HG03039 (cell line): ENCODE results near the gene A3GALT2.

ENCODE experiments used
- ATAC-seq: cut with Tn5 transposase; IDR thresholded peaks from one replicate; pipeline ENCODE4 v1.9.1; 2021; ENCODE audit warnings: mild to moderate bottlenecking, moderate library complexity; ENCODE audit not compliant: unreplicated experiment

The A3GALT2 gene

DNA sequence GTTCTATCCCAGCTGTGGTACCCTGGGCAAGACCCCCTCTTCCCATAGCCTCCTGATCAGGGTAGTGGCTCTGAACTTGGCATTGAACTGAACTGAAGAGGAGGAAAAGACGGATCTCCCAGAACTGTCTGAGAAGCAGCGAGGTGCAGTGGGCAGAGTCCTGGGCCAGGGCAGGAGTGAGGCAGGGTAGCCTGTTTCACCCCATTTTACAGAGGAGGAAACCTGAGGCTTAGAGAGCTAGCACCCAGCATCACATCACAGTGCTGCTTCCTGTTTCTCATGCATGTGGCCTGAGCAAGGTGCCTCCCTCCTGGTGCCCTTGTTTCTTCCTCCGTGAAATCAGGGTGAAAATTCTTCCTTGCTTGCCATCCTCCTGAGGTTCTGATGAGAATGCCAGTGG lies 47.5 kb downstream of the A3GALT2 start:
- ATAC-seq, result no peak

DNA sequence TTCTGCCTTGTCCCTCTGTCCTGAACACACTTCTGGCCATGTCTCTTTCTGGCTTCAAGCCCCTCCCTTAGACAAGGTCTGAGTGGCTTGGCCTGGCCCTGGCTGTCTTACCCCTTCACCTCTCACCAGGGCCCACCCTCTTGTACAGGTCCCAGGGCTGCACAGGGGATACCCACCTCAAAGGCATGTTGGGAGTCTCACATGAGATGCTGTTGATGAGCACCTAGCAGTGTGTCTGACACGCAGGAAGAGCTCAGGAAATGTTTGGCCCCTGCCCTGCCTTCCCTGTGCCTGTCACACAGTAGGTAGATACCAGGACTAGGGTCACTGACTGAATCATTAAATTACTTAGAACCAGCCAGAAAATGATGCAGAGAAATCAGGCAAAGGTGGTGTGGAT lies 48.0 kb downstream of the A3GALT2 start:
- no peak for ATAC-seq

DNA sequence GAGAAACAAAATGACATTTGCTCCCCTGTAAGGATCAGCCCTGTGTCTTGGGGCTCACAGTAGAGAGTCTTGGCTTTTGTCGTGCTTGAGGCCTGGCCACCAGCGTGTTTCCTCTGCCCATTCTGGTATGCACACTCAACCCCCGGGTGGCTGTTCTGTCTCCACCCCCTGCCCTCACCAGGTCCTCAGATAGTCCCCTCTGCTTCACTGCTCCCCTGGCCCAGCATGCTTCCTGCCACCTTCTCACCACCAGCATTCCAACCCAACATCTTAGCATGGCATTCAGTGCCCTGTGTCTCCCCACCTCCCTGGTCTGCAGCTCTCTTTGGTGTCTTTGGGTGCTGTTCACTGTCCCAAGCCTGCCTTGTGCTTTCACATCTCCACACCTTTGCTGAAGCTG lies 48.4 kb downstream of the A3GALT2 start:
- ATAC-seq, result no peak

GRCh38 chr1:33271666-33272505 lies 49.0 kb downstream of the A3GALT2 start:
- ATAC-seq, result no peak

- no peak for ATAC-seq
Observed at GRCh38 chr1:33270808-33271465, 50.0 kb downstream of the A3GALT2 start.

- no peak for ATAC-seq
Observed at GRCh38 chr1:33270379-33270778, 50.5 kb downstream of the A3GALT2 start.

DNA sequence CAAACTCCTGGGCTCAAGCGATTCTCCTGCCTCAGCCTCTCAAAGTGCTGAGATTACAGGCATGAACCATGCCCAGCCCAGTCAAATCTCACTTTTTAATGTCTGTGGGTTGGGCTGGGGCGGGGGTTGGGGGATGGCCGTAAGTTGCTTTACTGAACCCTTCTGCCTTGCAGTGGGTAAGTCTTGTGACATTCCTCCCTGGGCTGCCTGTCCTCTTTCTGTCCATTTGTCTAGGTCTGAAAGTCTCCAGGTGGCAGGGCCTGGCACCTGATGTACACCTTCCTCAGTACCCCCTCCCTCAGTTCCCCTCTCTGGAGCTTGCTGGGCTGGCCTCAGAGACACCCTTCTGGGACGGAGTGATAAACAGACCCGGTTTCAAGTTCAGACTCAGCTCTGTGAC lies 51.3 kb downstream of the A3GALT2 start:
- ATAC-seq, result no peak

- ATAC-seq, result no peak
Observed at GRCh38 chr1:33268927-33269610, 51.8 kb downstream of the A3GALT2 start.

GRCh38 chr1:33268457-33268856 lies 52.4 kb downstream of the A3GALT2 start:
- no peak for ATAC-seq

DNA sequence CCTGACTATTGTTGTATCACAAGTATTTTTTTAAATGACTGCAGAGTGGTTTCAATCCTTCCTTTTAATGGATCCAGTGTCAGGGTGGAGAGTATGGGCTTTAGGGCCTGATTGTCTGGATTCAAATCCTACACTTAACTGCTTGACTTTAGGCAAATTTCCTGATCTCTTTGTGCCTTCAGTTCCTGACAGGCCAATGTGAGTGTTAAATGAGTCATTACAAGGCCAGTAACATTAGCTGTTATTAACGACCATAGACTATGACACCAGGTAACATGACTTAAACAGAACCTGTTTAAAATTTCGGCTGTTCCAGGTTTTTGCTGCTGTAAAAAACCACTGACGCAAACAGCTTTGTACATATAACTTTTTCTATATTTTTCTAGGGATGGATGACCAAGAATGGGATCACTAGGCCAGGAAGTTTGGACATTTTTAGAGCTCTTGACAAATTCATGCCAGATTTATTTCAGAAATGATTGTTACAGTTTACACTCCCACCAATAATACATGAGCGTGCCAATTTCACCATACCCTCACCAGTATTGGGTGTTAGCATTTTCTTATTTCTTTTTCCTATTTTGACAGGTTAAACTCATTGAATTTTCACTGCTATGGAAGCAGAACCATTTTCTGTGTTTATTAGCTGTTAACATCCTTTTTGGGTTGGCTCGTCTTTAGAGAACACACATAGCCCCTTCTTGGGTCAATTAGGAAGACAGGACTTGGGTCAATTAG lies 53.3 kb downstream of the A3GALT2 start:
- ATAC-seq, result no peak

GRCh38 chr1:33266766-33267165 lies 54.1 kb downstream of the A3GALT2 start:
- no peak for ATAC-seq

GRCh38 chr1:33265780-33266605 lies 54.9 kb downstream of the A3GALT2 start:
- ATAC-seq, result no peak

- ATAC-seq, result no peak
Observed at GRCh38 chr1:33263890-33264504, 56.9 kb downstream of the A3GALT2 start.

- no peak for ATAC-seq
Observed at GRCh38 chr1:33261344-33261743, 59.6 kb downstream of the A3GALT2 start.

GRCh38 chr1:33260439-33260838 lies 60.5 kb downstream of the A3GALT2 start:
- no peak for ATAC-seq

DNA sequence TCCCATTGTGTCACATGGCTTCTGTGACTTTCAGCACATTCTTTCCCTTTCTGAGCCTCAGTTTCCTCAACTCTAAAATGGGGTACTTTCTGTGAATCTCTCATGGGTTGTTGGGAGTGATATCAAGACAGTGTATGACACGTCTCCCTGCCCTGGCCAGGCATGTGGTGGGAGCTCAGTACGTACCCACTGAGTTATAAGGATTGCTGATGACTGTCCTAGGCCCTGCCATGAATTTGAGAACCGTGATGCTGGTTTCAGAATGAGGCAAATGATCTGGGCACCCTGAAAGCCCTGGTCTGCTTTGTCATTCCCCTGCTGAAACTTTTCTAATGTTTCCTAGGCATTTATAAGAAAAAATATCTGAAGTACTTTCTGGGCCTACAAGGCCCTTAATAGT lies 61.0 kb downstream of the A3GALT2 start:
- no peak for ATAC-seq

- no peak for ATAC-seq
Observed at GRCh38 chr1:33258788-33259274, 62.1 kb downstream of the A3GALT2 start.

DNA sequence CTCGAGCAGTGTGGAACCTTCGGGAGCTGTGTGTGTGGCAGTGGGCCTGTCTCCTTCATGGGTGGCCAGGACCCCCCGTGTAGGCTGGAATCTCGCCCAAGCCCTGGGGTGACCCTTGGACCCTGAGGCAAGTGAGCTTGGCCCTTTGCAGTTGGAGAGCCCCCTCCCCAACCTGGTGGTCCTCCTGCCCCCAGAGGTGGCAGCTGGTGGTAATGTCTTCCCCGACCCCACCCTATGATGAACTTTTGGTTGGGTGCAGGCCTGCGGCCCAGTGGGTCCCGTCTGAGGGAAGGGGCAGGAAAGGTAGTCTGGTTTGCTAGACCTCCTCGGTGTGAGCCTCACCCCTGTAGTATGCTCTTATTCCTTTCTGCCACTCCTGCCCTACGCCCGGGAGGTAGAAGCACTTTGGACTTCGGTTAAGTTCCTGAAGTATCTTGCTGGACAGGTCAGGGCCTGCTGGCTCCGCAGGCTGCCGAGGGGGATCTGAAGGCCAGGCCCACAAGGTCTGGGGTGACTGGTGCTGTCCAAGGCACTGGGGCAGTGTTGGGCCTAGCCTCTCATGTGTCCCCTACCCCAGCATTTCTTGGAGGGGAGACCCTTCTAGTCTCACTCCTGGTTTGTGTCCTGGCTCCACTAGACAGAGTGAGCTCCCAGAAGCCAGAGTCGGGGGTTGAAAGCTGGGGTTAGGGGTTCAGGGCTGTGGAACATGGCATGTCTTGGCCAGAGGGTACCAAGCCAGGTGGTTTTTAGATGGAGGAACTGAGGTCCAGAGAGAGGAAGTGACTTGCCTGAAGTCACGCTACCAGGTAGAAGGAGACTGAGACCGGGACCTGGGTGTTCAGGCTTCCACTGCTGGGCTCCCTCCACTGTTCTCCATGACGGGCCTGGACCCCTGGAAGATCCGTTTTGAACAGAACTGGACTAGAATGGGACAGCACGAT lies 62.9 kb downstream of the A3GALT2 start:
- no peak for ATAC-seq
